CD14-positive monocyte (primary cell): ENCODE data around the gene PLS1. TPM values are rescaled to one million over a fixed set of nuclear protein-coding genes. Genes with fewer than 3 reads are reported as not detected.

Source experiments
- DNase-seq, 3 donors: peaks; one replicate each; pipeline ENCODE4 v3.0.0-alpha.2; 2011 to 2022
- H2AFZ ChIP-seq: 2 replicates; pipeline ENCODE4 v1.6.0; 2012; ENCODE audit warnings: mild to moderate bottlenecking, low read depth, low read length, inconsistent platforms; ENCODE audit not compliant: insufficient read depth, poor library complexity, severe bottlenecking
- H3K27ac ChIP-seq, 2 donors: 1 replicate in 1 of 2; 2 replicates in 1 of 2; pipeline ENCODE4 v1.5.1; 2012 to 2013; ENCODE audit warnings: low read length in 2 of 2, control low read depth in 1 of 2, inconsistent platforms in 1 of 2, low read depth in 1 of 2, mild to moderate bottlenecking in 1 of 2
- H3K27me3 ChIP-seq, 2 donors: one replicate each; pipeline versions ENCODE4 v1.6.0 to v1.6.1; 2011 to 2013; ENCODE audit warnings: low read length in 2 of 2; ENCODE audit not compliant: control insufficient read depth in 2 of 2, insufficient read depth in 2 of 2
- H3K36me3 ChIP-seq, 2 donors: replicated peaks in 1 of 2; 1 replicate in 1 of 2; 2 replicates in 1 of 2; pipeline versions ENCODE4 v1.5.1 to v1.6.1; 2012 to 2013; ENCODE audit warnings: low read length in 2 of 2, control low read depth in 1 of 2, inconsistent platforms in 1 of 2, mild to moderate bottlenecking in 1 of 2; ENCODE audit not compliant: insufficient read depth in 2 of 2, control insufficient read depth in 1 of 2
- H3K4me1 ChIP-seq, 2 donors: 1 replicate in 1 of 2; 2 replicates in 1 of 2; pipeline versions ENCODE4 v1.5.1 to v1.6.1; 2012 to 2013; ENCODE audit warnings: low read length in 2 of 2, control low read depth in 1 of 2, inconsistent platforms in 1 of 2, mild to moderate bottlenecking in 1 of 2, moderate library complexity in 1 of 2; ENCODE audit not compliant: insufficient read depth in 2 of 2, control insufficient read depth in 1 of 2
- H3K4me2 ChIP-seq: replicated peaks from 2 replicates; pipeline ENCODE3; 2012; ENCODE audit warnings: low read length, moderate library complexity, mild to moderate bottlenecking; ENCODE audit not compliant: poor library complexity, severe bottlenecking; ENCODE audit errors: extremely low read depth
- H3K4me3 ChIP-seq, 3 experiments: fragments of 200-600 bp in 1 of 3; sonication (generic) in 1 of 3; replicated peaks in 1 of 3; 1 replicate in 2 of 3; 2 replicates in 1 of 3; pipeline ENCODE4 v1.5.1; 2011 to 2013; ENCODE audit warnings: low read length in 3 of 3, mild to moderate bottlenecking in 3 of 3, control low read depth in 2 of 3, low read depth in 2 of 3, inconsistent platforms in 1 of 3, moderate library complexity in 1 of 3
- H3K79me2 ChIP-seq: 2 replicates; pipeline ENCODE4 v1.6.0; 2012; ENCODE audit warnings: mild to moderate bottlenecking, control low read depth, inconsistent platforms, low read length, moderate library complexity; ENCODE audit not compliant: insufficient read depth
- H3K9ac ChIP-seq: 2 replicates; pipeline ENCODE4 v1.6.0; 2017; ENCODE audit warnings: low read length, mild to moderate bottlenecking; ENCODE audit not compliant: insufficient read depth, poor library complexity, severe bottlenecking
- H3K9me3 ChIP-seq, 2 donors: replicated peaks in 1 of 2; 1 replicate in 1 of 2; 2 replicates in 1 of 2; pipeline versions ENCODE4 v1.5.1 to v1.6.1; 2012 to 2013; ENCODE audit warnings: low read length in 2 of 2, control low read depth in 1 of 2; ENCODE audit not compliant: control insufficient read depth in 1 of 2, insufficient read depth in 1 of 2
- H4K20me1 ChIP-seq: 2 replicates; pipeline ENCODE4 v1.6.0; 2012; ENCODE audit warnings: mild to moderate bottlenecking, low read length, control low read depth, moderate library complexity; ENCODE audit not compliant: insufficient read depth
- H3K27ac Mint-ChIP-seq, 7 donors: one replicate each; pipeline ENCODE4 v1.8.0; 2020; ENCODE audit warnings: mild to moderate bottlenecking in 7 of 7, mixed read lengths in 7 of 7, moderate library complexity in 6 of 7, inconsistent platforms in 2 of 7
- H3K27me3 Mint-ChIP-seq, 3 donors: one replicate each; pipeline ENCODE4 v1.8.0; 2021 to 2022; ENCODE audit warnings: low read depth in 3 of 3, mild to moderate bottlenecking in 3 of 3, mixed read lengths in 3 of 3, moderate library complexity in 3 of 3, inconsistent platforms in 1 of 3
- H3K36me3 Mint-ChIP-seq, 2 donors: one replicate each; pipeline ENCODE4 v1.8.0; 2020; ENCODE audit warnings: mixed read lengths in 2 of 2, inconsistent platforms in 1 of 2, mild to moderate bottlenecking in 1 of 2
- H3K4me1 Mint-ChIP-seq: one replicate; pipeline ENCODE4 v1.8.0; 2020; ENCODE audit warnings: mild to moderate bottlenecking, mixed read lengths
- H3K4me3 Mint-ChIP-seq, 2 donors: one replicate each; pipeline ENCODE4 v1.8.0; 2020; ENCODE audit warnings: mild to moderate bottlenecking in 2 of 2, mixed read lengths in 2 of 2, moderate library complexity in 1 of 2
- H3K9me3 Mint-ChIP-seq, 7 donors: one replicate each; pipeline ENCODE4 v1.8.0; 2020 to 2022; ENCODE audit warnings: mixed read lengths in 7 of 7, mild to moderate bottlenecking in 6 of 7, moderate library complexity in 6 of 7, inconsistent platforms in 2 of 7
- WGBS: methylation state at CpG from one replicate; pipeline ENCODE4 v1.1.5; 2013; ENCODE audit warnings: missing lambda C conversion rate; ENCODE audit not compliant: insufficient coverage; 5-methylcytosine and 5-hydroxymethylcytosine counted together
- intact Hi-C, 2 donors: fragments of 100-400 bp; cut with micrococcal nuclease; formaldehyde crosslinking; loops; one replicate each; pipeline versions ENCODE4 v1.15.0 to v1.15.1; 2023
- polyA plus RNA-seq, 3 donors: library from polyadenylated mRNA; depleted of rRNA in 1 of 3; unstranded in 2 of 3; stranded (reverse) in 1 of 3; fragments of 300-500 nt in 2 of 3; fragments of >200 nt in 1 of 3; fragmentation: Illumina TruSeq in 2 of 3; gene quantifications; 1 replicate in 2 of 3; 2 replicates in 1 of 3; pipeline ENCODE4 v1.2.3, GENCODE V29; 2012 to 2021
- TF ChIP-seq, protein P1 (sequence below): fragments of 200-600 bp; IDR thresholded peaks from one replicate; pipeline ENCODE4 v1.8.0; 2022; ENCODE audit warnings: antibody characterized with exemption, mild to moderate bottlenecking

PLS1 gene
- polyA plus RNA-seq, 3 donors: 0.09 to 0.17 TPM; not detected in 1

GRCh38 chr3:142615171-142615570, 19.0 kb downstream of the PLS1 start:
- Histone ChIP-seq H3K9ac (no peak overlapping the region), H3K27me3 (no peaks in the 10 kb centered on the region), H3K79me2 (no peaks in the 10 kb centered on the region), H2AFZ (no peak overlapping the region), H3K4me3 (no peak overlapping the region), H3K4me1 (no peaks in the 10 kb centered on the region), H3K4me2 (no peak overlapping the region), H4K20me1 (no peaks in the 10 kb centered on the region), H3K27ac (no peak overlapping the region), H3K36me3 (no peaks in the 10 kb centered on the region), H3K9me3 (no peaks in the 10 kb centered on the region)
- TF ChIP-seq, protein P1, sequence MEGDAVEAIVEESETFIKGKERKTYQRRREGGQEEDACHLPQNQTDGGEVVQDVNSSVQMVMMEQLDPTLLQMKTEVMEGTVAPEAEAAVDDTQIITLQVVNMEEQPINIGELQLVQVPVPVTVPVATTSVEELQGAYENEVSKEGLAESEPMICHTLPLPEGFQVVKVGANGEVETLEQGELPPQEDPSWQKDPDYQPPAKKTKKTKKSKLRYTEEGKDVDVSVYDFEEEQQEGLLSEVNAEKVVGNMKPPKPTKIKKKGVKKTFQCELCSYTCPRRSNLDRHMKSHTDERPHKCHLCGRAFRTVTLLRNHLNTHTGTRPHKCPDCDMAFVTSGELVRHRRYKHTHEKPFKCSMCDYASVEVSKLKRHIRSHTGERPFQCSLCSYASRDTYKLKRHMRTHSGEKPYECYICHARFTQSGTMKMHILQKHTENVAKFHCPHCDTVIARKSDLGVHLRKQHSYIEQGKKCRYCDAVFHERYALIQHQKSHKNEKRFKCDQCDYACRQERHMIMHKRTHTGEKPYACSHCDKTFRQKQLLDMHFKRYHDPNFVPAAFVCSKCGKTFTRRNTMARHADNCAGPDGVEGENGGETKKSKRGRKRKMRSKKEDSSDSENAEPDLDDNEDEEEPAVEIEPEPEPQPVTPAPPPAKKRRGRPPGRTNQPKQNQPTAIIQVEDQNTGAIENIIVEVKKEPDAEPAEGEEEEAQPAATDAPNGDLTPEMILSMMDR: no peak
- Mint-ChIP-seq H3K27me3 (no peaks in the 10 kb centered on the region), H3K9me3 (no peaks in the 10 kb centered on the region), H3K27ac (peak overlapping the region in 1 of 7 donors; percentile 15), H3K4me3 (no peak overlapping the region), H3K36me3 (no peaks in the 10 kb centered on the region), H3K4me1 (no peaks in the 10 kb centered on the region)
- intact Hi-C loops: no loop called here
- no CpG with 5 or more reads among the region's 2 CpGs for WGBS
- no peak for DNase-seq

DNA sequence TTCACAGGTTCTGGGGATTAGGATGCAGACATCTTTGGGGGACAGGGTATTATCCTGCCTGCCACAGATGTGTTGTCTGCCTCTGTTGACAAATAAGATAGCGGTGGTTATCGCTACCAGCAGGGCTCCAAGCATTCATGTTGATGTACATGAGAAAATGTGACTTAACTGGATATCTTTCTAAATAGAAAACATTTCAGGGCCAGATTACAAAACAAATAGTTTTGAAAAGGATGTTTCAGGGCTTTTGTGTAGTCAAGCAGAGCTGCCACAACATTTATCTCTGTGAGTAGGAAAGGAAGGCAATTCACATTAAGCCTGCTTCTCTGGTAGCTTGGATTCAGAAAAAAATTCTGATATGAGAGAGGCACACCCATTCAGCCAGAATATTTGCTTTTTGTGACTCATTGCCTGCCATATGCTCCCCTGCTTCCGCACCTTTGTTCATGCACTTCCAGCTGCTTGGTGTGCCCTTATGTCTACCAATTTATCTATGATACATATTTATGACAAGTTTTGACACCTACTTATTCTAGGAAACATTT, 22.8 kb downstream of the PLS1 start:
- Histone ChIP-seq H3K9me3 (no peaks in the 10 kb centered on the region), H3K27ac (no peak overlapping the region), H3K4me2 (no peak overlapping the region), H3K27me3 (no peaks in the 10 kb centered on the region), H3K4me1 (no peaks in the 10 kb centered on the region), H3K9ac (no peak overlapping the region), H2AFZ (no peak overlapping the region), H3K36me3 (no peaks in the 10 kb centered on the region), H3K4me3 (no peak overlapping the region), H4K20me1 (no peaks in the 10 kb centered on the region), H3K79me2 (no peaks in the 10 kb centered on the region)
- no CpG with 5 or more reads among the region's 3 CpGs for WGBS
- DNase-seq: no peak
- Mint-ChIP-seq H3K36me3 (no peaks in the 10 kb centered on the region), H3K4me3 (no peak overlapping the region), H3K4me1 (no peaks in the 10 kb centered on the region), H3K9me3 (no peaks in the 10 kb centered on the region), H3K27ac (no peak overlapping the region), H3K27me3 (no peaks in the 10 kb centered on the region)
- TF ChIP-seq, protein P1: no peak
- intact Hi-C loops: no loop called here
